MM.1S (cell line): Measurements from ENCODE around the gene LINC01488.

Experiments used
- DNase-seq: peaks from one replicate; pipeline ENCODE4 v3.0.0-alpha.2; 2015
- H2AFZ ChIP-seq: fragments of 300-600 bp; sonication (generic); 2 replicates; pipeline ENCODE4 v1.6.0; 2016; ENCODE audit warnings: antibody characterized with exemption, low read length
- H3F3A ChIP-seq: fragments of 300-600 bp; sonication (generic); 2 replicates; pipeline ENCODE4 v1.6.1; 2016; ENCODE audit warnings: mild to moderate bottlenecking, antibody characterized with exemption, low read length, moderate library complexity, mixed read lengths; ENCODE audit not compliant: insufficient read depth
- H3K27ac ChIP-seq: fragments of 300-600 bp; sonication (generic); 2 replicates; pipeline ENCODE4 v1.5.1; 2016; ENCODE audit warnings: mild to moderate bottlenecking, low read length
- H3K27me3 ChIP-seq: fragments of 300-600 bp; sonication (generic); replicated peaks from 2 replicates; pipeline ENCODE4 v1.6.0; 2016; ENCODE audit warnings: low read length; ENCODE audit not compliant: insufficient read depth
- H3K36me3 ChIP-seq: fragments of 300-600 bp; sonication (generic); replicated peaks from 2 replicates; pipeline ENCODE4 v1.6.1; 2016; ENCODE audit warnings: mild to moderate bottlenecking, low read length, mixed read lengths; ENCODE audit not compliant: insufficient read depth
- H3K4me1 ChIP-seq: fragments of 300-600 bp; sonication (generic); 2 replicates; pipeline ENCODE4 v1.6.1; 2016; ENCODE audit warnings: low read length, mixed read lengths
- H3K4me2 ChIP-seq: fragments of 300-600 bp; sonication (generic); 2 replicates; pipeline ENCODE4 v1.6.0; 2016; ENCODE audit warnings: low read depth, low read length
- H3K4me3 ChIP-seq: fragments of 300-600 bp; sonication (generic); 2 replicates; pipeline ENCODE4 v1.5.1; 2016; ENCODE audit warnings: low read length, mixed read lengths
- H3K79me2 ChIP-seq: fragments of 300-600 bp; sonication (generic); 2 replicates; pipeline ENCODE4 v1.6.1; 2016; ENCODE audit warnings: mixed run types, low read length, mixed read lengths
- H3K9ac ChIP-seq: fragments of 300-600 bp; sonication (generic); 2 replicates; pipeline ENCODE4 v1.6.1; 2016; ENCODE audit warnings: low read length, mixed read lengths
- H3K9me2 ChIP-seq: fragments of 300-600 bp; sonication (generic); replicated peaks from 2 replicates; pipeline ENCODE4 v1.6.1; 2016; ENCODE audit warnings: mild to moderate bottlenecking, low read length, mixed read lengths; ENCODE audit not compliant: insufficient read depth
- H3K9me3 ChIP-seq: fragments of 300-600 bp; sonication (generic); replicated peaks from 2 replicates; pipeline ENCODE4 v1.6.1; 2016; ENCODE audit warnings: mild to moderate bottlenecking, low read length, mixed read lengths; ENCODE audit not compliant: insufficient read depth
- H4K20me1 ChIP-seq: fragments of 300-600 bp; sonication (generic); 2 replicates; pipeline ENCODE4 v1.6.1; 2016; ENCODE audit warnings: mild to moderate bottlenecking, low read length, moderate library complexity, mixed read lengths; ENCODE audit not compliant: insufficient read depth
- CTCF ChIP-seq: fragments of 300-600 bp; sonication (generic); IDR thresholded peaks from 2 replicates; pipeline ENCODE4 v1.5.1; 2016; ENCODE audit warnings: antibody characterized with exemption, low read length, mixed read lengths
- EZH2 ChIP-seq: fragments of 300-600 bp; sonication (generic); optimal IDR thresholded peaks from 2 replicates; pipeline ENCODE3; 2017; ENCODE audit warnings: low read depth, mild to moderate bottlenecking, antibody characterized with exemption, low read length, mixed read lengths
- EZH2phosphoT487 ChIP-seq: fragments of 300-600 bp; sonication (generic); IDR thresholded peaks from 2 replicates; pipeline ENCODE4 v1.6.1; 2018; ENCODE audit warnings: antibody characterized with exemption, low read length

The LINC01488 gene

GRCh38 chr11:69468221-69468620 is 13.2 kb upstream of the LINC01488 start:
- Histone ChIP-seq H3K4me1 (no peaks in the 10 kb centered on the region), H3K9ac (no peak overlapping the region), H3K9me2 (no peaks in the 10 kb centered on the region), H3K4me2 (no peak overlapping the region), H4K20me1 (no peaks in the 10 kb centered on the region), H3K27me3 (peaks cover 99% of the 10 kb centered on the region), H2AFZ (no peak overlapping the region), H3K36me3 (no peaks in the 10 kb centered on the region), H3K27ac (no peak overlapping the region), H3K4me3 (no peak overlapping the region), H3K9me3 (no peaks in the 10 kb centered on the region), H3F3A (no peaks in the 10 kb centered on the region), H3K79me2 (no peaks in the 10 kb centered on the region)
- TF ChIP-seq EZH2phosphoT487, result no peak
- no peak for TF ChIP-seq EZH2
- no peak for TF ChIP-seq CTCF
- DNase-seq, result no peak

GRCh38 chr11:69468911-69469885 is 12.3 kb upstream of the LINC01488 start:
- Histone ChIP-seq H3K4me1 (no peaks in the 10 kb centered on the region), H3K9ac (no peak overlapping the region), H3K9me3 (no peaks in the 10 kb centered on the region), H2AFZ (no peak overlapping the region), H3K4me3 (no peak overlapping the region), H3F3A (no peaks in the 10 kb centered on the region), H3K9me2 (no peaks in the 10 kb centered on the region), H3K27ac (no peak overlapping the region), H3K27me3 (peaks cover 99% of the 10 kb centered on the region), H4K20me1 (no peaks in the 10 kb centered on the region), H3K36me3 (no peaks in the 10 kb centered on the region), H3K4me2 (no peak overlapping the region), H3K79me2 (no peaks in the 10 kb centered on the region)
- no peak for DNase-seq
- TF ChIP-seq EZH2phosphoT487 (no peak), EZH2 (no peak)

GRCh38 chr11:69470301-69470700 is 11.2 kb upstream of the LINC01488 start:
- Histone ChIP-seq H3K27me3 (peaks cover 99% of the 10 kb centered on the region), H3K4me1 (no peaks in the 10 kb centered on the region), H3K79me2 (no peaks in the 10 kb centered on the region), H4K20me1 (no peaks in the 10 kb centered on the region), H3K9me2 (no peaks in the 10 kb centered on the region), H3K36me3 (no peaks in the 10 kb centered on the region), H3K4me2 (no peak overlapping the region), H2AFZ (no peak overlapping the region), H3F3A (no peaks in the 10 kb centered on the region), H3K4me3 (no peak overlapping the region), H3K9me3 (no peaks in the 10 kb centered on the region), H3K9ac (no peak overlapping the region), H3K27ac (no peak overlapping the region)
- TF ChIP-seq CTCF (no peak), EZH2 (peak; percentile 45), EZH2phosphoT487 (no peak)
- DNase-seq, result no peak
